GM12873 (cell line): ENCODE data around the gene TRIM50.

Experiments
- TF ChIP-seq, protein P1 (sequence below): IDR thresholded peaks from 2 replicates; pipeline ENCODE4 v1.5.1; 2012; ENCODE audit warnings: low read depth, mild to moderate bottlenecking, moderate library complexity, low read length, control low read depth; ENCODE audit not compliant: insufficient read depth; ENCODE audit errors: missing control alignments

Gene TRIM50

GRCh38 chr7:73364006-73364728 is 36.3 kb upstream of the TRIM50 start:
- TF ChIP-seq, protein P1, sequence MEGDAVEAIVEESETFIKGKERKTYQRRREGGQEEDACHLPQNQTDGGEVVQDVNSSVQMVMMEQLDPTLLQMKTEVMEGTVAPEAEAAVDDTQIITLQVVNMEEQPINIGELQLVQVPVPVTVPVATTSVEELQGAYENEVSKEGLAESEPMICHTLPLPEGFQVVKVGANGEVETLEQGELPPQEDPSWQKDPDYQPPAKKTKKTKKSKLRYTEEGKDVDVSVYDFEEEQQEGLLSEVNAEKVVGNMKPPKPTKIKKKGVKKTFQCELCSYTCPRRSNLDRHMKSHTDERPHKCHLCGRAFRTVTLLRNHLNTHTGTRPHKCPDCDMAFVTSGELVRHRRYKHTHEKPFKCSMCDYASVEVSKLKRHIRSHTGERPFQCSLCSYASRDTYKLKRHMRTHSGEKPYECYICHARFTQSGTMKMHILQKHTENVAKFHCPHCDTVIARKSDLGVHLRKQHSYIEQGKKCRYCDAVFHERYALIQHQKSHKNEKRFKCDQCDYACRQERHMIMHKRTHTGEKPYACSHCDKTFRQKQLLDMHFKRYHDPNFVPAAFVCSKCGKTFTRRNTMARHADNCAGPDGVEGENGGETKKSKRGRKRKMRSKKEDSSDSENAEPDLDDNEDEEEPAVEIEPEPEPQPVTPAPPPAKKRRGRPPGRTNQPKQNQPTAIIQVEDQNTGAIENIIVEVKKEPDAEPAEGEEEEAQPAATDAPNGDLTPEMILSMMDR: no peak

DNA sequence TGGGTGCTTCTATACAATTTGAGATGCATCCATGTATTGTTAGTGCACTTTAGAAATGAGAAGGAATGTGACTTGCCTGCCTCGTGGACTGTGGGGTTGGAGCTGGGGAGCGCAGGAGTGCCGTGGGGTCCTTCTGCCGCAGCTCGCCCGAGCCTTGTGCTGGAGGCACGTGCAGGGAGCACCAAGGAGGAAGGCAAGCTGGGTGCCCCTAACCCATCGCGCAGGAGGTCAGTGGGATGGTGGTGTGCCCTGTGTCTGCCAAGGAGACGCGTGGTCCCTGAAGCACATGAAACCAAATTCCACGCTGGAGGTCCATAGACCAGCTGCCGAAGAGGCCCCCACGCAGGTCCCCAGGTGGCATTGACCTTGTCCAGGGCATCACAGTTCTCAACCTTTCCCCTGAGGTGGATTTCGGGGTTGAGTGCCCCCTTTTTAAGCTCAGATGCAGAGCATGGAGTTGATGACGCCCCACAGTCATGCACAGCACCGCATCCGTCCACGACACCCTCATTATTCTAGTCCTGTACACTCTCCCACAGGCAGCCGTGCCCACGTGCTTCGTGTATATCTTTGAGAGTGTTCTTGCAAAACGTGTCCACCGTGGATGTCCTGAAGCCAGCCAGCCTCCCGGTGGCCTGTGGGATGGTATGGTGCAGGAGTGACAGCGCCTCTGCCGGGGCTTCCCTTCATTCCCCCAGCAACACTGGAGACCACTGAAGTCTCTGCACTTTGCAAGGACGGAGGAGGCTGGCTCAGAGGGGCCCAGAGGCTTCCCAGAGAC is 35.5 kb upstream of the TRIM50 start:
- TF ChIP-seq, protein P1: no peak

- TF ChIP-seq, protein P1: no peak
Measured at GRCh38 chr7:73359746-73360375, 32.0 kb upstream of the TRIM50 start.

- TF ChIP-seq, protein P1: no peak
Measured at GRCh38 chr7:73359306-73359705, 31.4 kb upstream of the TRIM50 start.

DNA sequence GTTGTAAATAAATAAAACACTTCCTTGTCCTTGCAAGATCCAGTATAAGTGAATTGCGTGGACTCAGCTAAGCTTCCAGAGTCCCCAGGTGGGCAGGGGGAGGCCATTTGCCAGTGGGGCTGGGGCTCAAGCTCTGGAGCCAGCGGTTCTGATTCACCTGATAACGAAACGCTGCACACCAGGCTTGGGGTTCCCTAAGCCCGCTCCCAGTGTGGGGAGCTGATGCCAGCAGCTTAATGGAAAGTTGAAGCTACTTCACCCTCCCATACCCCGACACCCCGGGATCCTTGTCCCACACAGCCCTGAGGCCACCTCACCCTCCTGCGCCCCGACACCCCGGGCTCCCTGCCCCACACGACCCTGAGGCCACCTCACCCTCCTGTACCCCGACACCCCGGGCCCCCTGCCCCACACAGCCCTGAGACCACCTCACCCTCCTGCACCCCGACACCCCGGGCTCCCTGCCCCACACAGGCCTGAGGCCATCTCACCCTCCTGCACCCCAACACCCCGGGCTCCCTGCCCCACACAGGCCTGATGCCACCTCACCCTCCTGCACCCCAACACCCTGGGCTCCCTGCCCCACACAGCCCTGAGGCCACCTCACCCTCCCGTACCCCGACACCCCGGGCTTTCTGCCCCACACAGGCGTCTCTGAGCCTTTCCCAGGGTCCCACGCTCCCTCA is 30.9 kb upstream of the TRIM50 start:
- TF ChIP-seq, protein P1: no peak

DNA sequence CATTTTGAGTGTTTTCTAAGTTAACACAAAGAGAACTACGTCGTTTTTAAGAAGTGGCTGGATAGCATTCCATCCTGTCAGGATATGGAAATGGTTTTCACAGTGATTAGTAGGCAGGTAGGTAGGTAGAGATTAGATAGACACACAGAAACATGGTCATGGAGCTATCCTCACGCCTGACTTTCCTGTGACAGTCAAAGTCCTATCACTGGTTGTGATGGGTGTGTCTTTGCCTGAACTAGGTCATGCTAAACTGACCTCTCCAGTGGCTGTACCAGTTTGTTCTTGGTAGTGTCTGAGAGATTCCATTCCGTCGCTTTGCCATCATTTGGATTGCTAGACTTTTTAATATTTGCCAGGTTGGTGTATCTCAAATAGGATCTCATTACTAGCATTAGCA is 28.3 kb upstream of the TRIM50 start:
- TF ChIP-seq, protein P1: no peak
